Stimulated activated CD8-positive, alpha-beta memory T cell treated with anti-CD3 and anti-CD28 coated beads, Interleukin-12 subunit alpha, Interleukin-12 subunit beta, amount 100 ng/mL, for 4 hours (primary cell): Measurements from ENCODE around the gene NPAS2.

ENCODE experiments used
- DNase-seq: peaks from one replicate; pipeline ENCODE4 v3.0.0-alpha.2; 2020; ENCODE audit warnings: low read depth

The NPAS2 gene

GRCh38 chr2:100819370-100820272, at the start of gene NPAS2:
TSS of gene NPAS2 (plus strand) at chr2:100820139. CDS start at chr2:100904755, 84,616 bp downstream.
- no peak for DNase-seq

GRCh38 chr2:100771125-100771524, 48.8 kb upstream of the NPAS2 start:
- DNase-seq = no peak

GRCh38 chr2:100773538-100773937, 46.4 kb upstream of the NPAS2 start:
- DNase-seq = no peak

GRCh38 chr2:100776445-100776844, 43.5 kb upstream of the NPAS2 start:
- no peak for DNase-seq

- DNase-seq = no peak
Observed at GRCh38 chr2:100778637-100779450, 41.1 kb upstream of the NPAS2 start.

GRCh38 chr2:100779908-100780202, 40.1 kb upstream of the NPAS2 start:
- DNase-seq = no peak

GRCh38 chr2:100780203-100781008, 39.5 kb upstream of the NPAS2 start:
- DNase-seq = no peak

- no peak for DNase-seq
Observed at GRCh38 chr2:100781009-100781325, 39.0 kb upstream of the NPAS2 start.

GRCh38 chr2:100781523-100782379, 38.2 kb upstream of the NPAS2 start:
- no peak for DNase-seq

GRCh38 chr2:100782380-100782878, 37.5 kb upstream of the NPAS2 start:
- DNase-seq = no peak

GRCh38 chr2:100783987-100784386, 36.0 kb upstream of the NPAS2 start:
- no peak for DNase-seq

- no peak for DNase-seq
Observed at GRCh38 chr2:100784681-100785080, 35.3 kb upstream of the NPAS2 start.

GRCh38 chr2:100785626-100786296, 34.2 kb upstream of the NPAS2 start:
- DNase-seq = no peak

- no peak for DNase-seq
Observed at GRCh38 chr2:100786297-100786658, 33.7 kb upstream of the NPAS2 start.

- DNase-seq = no peak
Observed at GRCh38 chr2:100786985-100787384, 33.0 kb upstream of the NPAS2 start.

- DNase-seq = no peak
Observed at GRCh38 chr2:100789361-100789760, 30.6 kb upstream of the NPAS2 start.

- no peak for DNase-seq
Observed at GRCh38 chr2:100791294-100791935, 28.5 kb upstream of the NPAS2 start.

- no peak for DNase-seq
Observed at GRCh38 chr2:100791936-100792308, 28.0 kb upstream of the NPAS2 start.

- no peak for DNase-seq
Observed at GRCh38 chr2:100793220-100793619, 26.7 kb upstream of the NPAS2 start.

GRCh38 chr2:100793982-100794381, 26.0 kb upstream of the NPAS2 start:
- no peak for DNase-seq
